ENCODE measurements around the gene CYP1B1. TPM values are rescaled to one million over a fixed set of nuclear protein-coding genes. Genes with fewer than 3 reads are reported as not detected.

Gene CYP1B1
- polyA plus RNA-seq, 1 donor (not counting 4 experiments of a cell fraction or from before 2014, with no cell fraction given) = 1.6 TPM

GRCh38 chr2:38060236-38061018, 15.5 kb downstream of the CYP1B1 start:
- Histone ChIP-seq H3K9ac (ENCODE audit: control insufficient read depth, extremely low read depth, insufficient read depth, low read length) (no peak overlapping the region), H2AFZ (ENCODE audit: control insufficient read depth, low read length) (no peak overlapping the region), H3K9me1 (ENCODE audit: control insufficient read depth, extremely low read depth, insufficient read depth, low read length) (no peaks in the 10 kb centered on the region), H3K4me3 (ENCODE audit: control insufficient read depth in 2 of 3, extremely low read depth in 1 of 3, insufficient read depth in 2 of 3, low read depth in 1 of 3, low read length in 3 of 3) (no peak overlapping the region), H3K9me3 (ENCODE audit: control insufficient read depth, low read depth, low read length) (no peaks in the 10 kb centered on the region), H3K4me2 (ENCODE audit: control insufficient read depth, extremely low read depth, insufficient read depth, low read depth, low read length) (no peak overlapping the region), H3K4me1 (ENCODE audit: control insufficient read depth, extremely low read depth, insufficient read depth, low read length) (peaks cover 10% of the 10 kb centered on the region), H3K27me3 (ENCODE audit: control insufficient read depth, extremely low read depth, insufficient read depth, low read length) (no peaks in the 10 kb centered on the region), H3K36me3 (ENCODE audit: control insufficient read depth in 2 of 2, extremely low read depth in 1 of 2, insufficient read depth in 2 of 2, low read length in 2 of 2) (no peaks in the 10 kb centered on the region), H3K79me2 (ENCODE audit: control insufficient read depth, insufficient read depth, low read length) (no peaks in the 10 kb centered on the region), H4K20me1 (ENCODE audit: control insufficient read depth, extremely low read depth, insufficient read depth, low read length) (no peaks in the 10 kb centered on the region), H3K27ac (ENCODE audit: control insufficient read depth, insufficient read depth, low read length) (no peak overlapping the region)
- FAIRE-seq = no peak
- TF ChIP-seq CTCF (optimal IDR thresholded peaks at IDR 0.05 in 1 of 3, IDR thresholded peaks at IDR 0.05 in 1 of 3, conservative IDR thresholded peaks at IDR 0.05 in 1 of 3; ENCODE audit: extremely low read depth in 1 of 3, insufficient read depth in 2 of 3, low read length in 3 of 3) = no peak
- TF ChIP-seq EZH2 (IDR thresholded peaks at IDR 0.05; ENCODE audit: low read length) = no peak
- DNase-seq (ENCODE audit: low read depth, low spot score) = no peak
- dilution Hi-C loops (cut with MboI; ENCODE audit: extremely low pct_ligation_motif_present, low sequenced_read_pairs) = no loop called here

GRCh38 chr2:38057651-38058410, 18.1 kb downstream of the CYP1B1 start:
- TF ChIP-seq CTCF (optimal IDR thresholded peaks at IDR 0.05 in 1 of 3, IDR thresholded peaks at IDR 0.05 in 1 of 3, conservative IDR thresholded peaks at IDR 0.05 in 1 of 3; ENCODE audit: extremely low read depth in 1 of 3, insufficient read depth in 2 of 3, low read length in 3 of 3) (no peak), EZH2 (IDR thresholded peaks at IDR 0.05; ENCODE audit: low read length) (no peak)
- no peak overlapping the region for H3K9ac ChIP-seq (ENCODE audit: control insufficient read depth, extremely low read depth, insufficient read depth, low read length)

More at GRCh38 chr2:38057651-38058410, 18.1 kb downstream of the CYP1B1 start:
- Histone ChIP-seq H3K9me1 (ENCODE audit: control insufficient read depth, extremely low read depth, insufficient read depth, low read length) (no peaks in the 10 kb centered on the region), H3K4me2 (ENCODE audit: control insufficient read depth, extremely low read depth, insufficient read depth, low read depth, low read length) (no peak overlapping the region), H4K20me1 (ENCODE audit: control insufficient read depth, extremely low read depth, insufficient read depth, low read length) (no peaks in the 10 kb centered on the region), H2AFZ (ENCODE audit: control insufficient read depth, low read length) (no peak overlapping the region), H3K79me2 (ENCODE audit: control insufficient read depth, insufficient read depth, low read length) (no peaks in the 10 kb centered on the region), H3K27me3 (ENCODE audit: control insufficient read depth, extremely low read depth, insufficient read depth, low read length) (no peaks in the 10 kb centered on the region), H3K4me1 (ENCODE audit: control insufficient read depth, extremely low read depth, insufficient read depth, low read length) (peaks cover 10% of the 10 kb centered on the region), H3K27ac (ENCODE audit: control insufficient read depth, insufficient read depth, low read length) (no peak overlapping the region), H3K4me3 (ENCODE audit: control insufficient read depth in 2 of 3, extremely low read depth in 1 of 3, insufficient read depth in 2 of 3, low read depth in 1 of 3, low read length in 3 of 3) (no peak overlapping the region), H3K9me3 (ENCODE audit: control insufficient read depth, low read depth, low read length) (no peaks in the 10 kb centered on the region), H3K36me3 (ENCODE audit: control insufficient read depth in 2 of 2, extremely low read depth in 1 of 2, insufficient read depth in 2 of 2, low read length in 2 of 2) (no peaks in the 10 kb centered on the region)
- dilution Hi-C loops (cut with MboI; ENCODE audit: extremely low pct_ligation_motif_present, low sequenced_read_pairs) = no loop called here
- FAIRE-seq (peak; percentile 74), DNase-seq (ENCODE audit: low read depth, low spot score) (no peak)
